ENCODE measurements around the gene PRAME.

DNA sequence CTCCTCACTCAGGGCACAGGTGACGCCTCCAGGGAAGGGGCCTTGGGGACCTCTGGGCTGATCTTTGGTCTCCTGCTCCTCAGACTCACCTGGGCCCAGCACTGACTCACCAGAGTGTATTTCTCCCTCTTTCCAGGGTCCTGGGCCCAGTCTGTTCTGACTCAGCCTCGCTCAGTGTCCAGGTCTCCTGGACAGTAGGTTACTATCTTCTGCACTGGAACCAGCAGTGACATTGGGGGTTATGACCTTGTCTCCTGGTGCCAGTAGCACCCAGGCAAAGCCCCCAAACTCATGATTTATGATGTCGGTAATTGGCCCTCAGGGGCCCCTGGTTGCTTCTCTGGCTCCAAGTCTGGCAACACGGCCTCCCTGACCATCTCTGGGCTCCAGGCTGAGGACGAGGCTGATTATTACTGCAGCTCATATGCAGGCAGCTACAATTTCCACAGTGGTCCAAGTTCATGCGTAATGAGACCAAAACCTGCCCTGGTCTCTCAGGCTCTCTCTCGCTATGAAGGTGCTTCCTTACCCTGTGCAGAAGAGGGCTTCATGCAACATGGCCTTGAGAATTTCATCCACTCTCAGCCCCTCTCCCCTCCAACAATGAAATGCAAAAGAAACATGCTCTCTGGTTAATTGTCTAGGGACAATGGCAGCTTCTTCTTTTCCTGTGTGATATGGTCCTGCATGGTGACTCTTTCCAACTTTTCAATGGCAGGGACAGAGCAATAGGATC, 21.0 kb upstream of the PRAME start:
- no peak for TF ChIP-seq GATA2 (IDR thresholded peaks at IDR 0.05; ENCODE audit: low read depth, low read length)
- TF ChIP-seq GATA3 (IDR thresholded peaks at IDR 0.05; ENCODE audit: low read depth, low read length) = no peak
